Measurements from ENCODE around the gene IFT43. TPM values are rescaled to one million over a fixed set of nuclear protein-coding genes. Genes with fewer than 3 reads are reported as not detected.
A peak's percentile ranks its signal among the peaks of the same experiment; 100 is the strongest.

The IFT43 gene
- total RNA-seq, 1 experiment from 2014 or later: 18.6 TPM

- Mint-ChIP-seq H3K4me1 (peaks cover 18 to 41% of the 10 kb centered on the region in 2 experiments), H3K27me3 (ENCODE audit: low read depth) (peaks cover 90% of the 10 kb centered on the region), H3K27ac (no peak overlapping the region), H3K4me3 (no peak overlapping the region), H3K9me3 (peaks cover 0 to 2% of the 10 kb centered on the region in 2 experiments; a peak in 2 of 5 replicates), H3K36me3 (ENCODE audit: insufficient read depth in 1 of 3, low read depth in 3 of 3) (no peaks in the 10 kb centered on the region)
- H3K4ac ChIP-seq (ENCODE audit: low read depth, low read length): no peak overlapping the region
- H3K27me3 ChIP-seq (ENCODE audit: insufficient read depth, low read length): peaks cover 5% of the 10 kb centered on the region
- peak; percentile 42 for DNase-seq
- H2BK15ac ChIP-seq (ENCODE audit: low read depth, low read length): no peak overlapping the region
- H2BK20ac ChIP-seq (ENCODE audit: low read depth, low read length, poor library complexity, severe bottlenecking): no peak overlapping the region
- H2AK5ac ChIP-seq (ENCODE audit: insufficient read length, low read length): no peak overlapping the region
- peaks cover 2% of the 10 kb centered on the region for H3K23me2 ChIP-seq (ENCODE audit: insufficient read length, low read depth, low read length, poor library complexity, severe bottlenecking)
- no peak for TF ChIP-seq CTCF (conservative IDR thresholded peaks at IDR 0.05)
- no peaks in the 10 kb centered on the region for H3K9me3 ChIP-seq (ENCODE audit: control insufficient read depth, low read depth, low read length)
- H3K27ac ChIP-seq (ENCODE audit: insufficient read length, low read depth, low read length): no peak overlapping the region
- no peak overlapping the region for H2BK120ac ChIP-seq (ENCODE audit: low read depth, low read length, poor library complexity, severe bottlenecking)
- H3K56ac ChIP-seq (ENCODE audit: insufficient read length, low read depth, low read length): no peak overlapping the region
- peaks cover 2% of the 10 kb centered on the region for H4K20me1 ChIP-seq (ENCODE audit: control insufficient read depth, insufficient read depth, insufficient read length)
- H3K14ac ChIP-seq (ENCODE audit: insufficient read depth, low read length): no peak overlapping the region
- H2AFZ ChIP-seq (ENCODE audit: low read length): no peak overlapping the region
- H4K5ac ChIP-seq (ENCODE audit: insufficient read length, low read depth, low read length): no peak overlapping the region
- no peak overlapping the region for H4K91ac ChIP-seq (ENCODE audit: insufficient read length, low read depth, low read length)
- H2BK5ac ChIP-seq (ENCODE audit: insufficient read length, low read length): no peak overlapping the region
- no peak overlapping the region for H3T11ph ChIP-seq (ENCODE audit: low read length)
- no peaks in the 10 kb centered on the region for H3K79me2 ChIP-seq (ENCODE audit: insufficient read depth, low read length)
- H3K79me1 ChIP-seq (ENCODE audit: insufficient read depth, low read depth, low read length, poor library complexity, severe bottlenecking): no peaks in the 10 kb centered on the region
- WGBS (ENCODE audit: extremely low coverage, insufficient read length, low lambda C conversion rate): no CpG with 5 or more reads among the region's 4 CpGs
- no peak overlapping the region for H4K8ac ChIP-seq (replicated peaks; ENCODE audit: insufficient read length, low read depth, low read length)
- no peak overlapping the region for H2BK12ac ChIP-seq (ENCODE audit: insufficient read length, low read depth, low read length)
- H3K4me2 ChIP-seq (ENCODE audit: insufficient read depth, insufficient read length, low read length): no peak overlapping the region
- no peaks in the 10 kb centered on the region; the same call in 1 of the 2 replicates for H3K4me1 ChIP-seq (ENCODE audit: insufficient read depth, low read length)
- no peak overlapping the region for H3K23ac ChIP-seq (ENCODE audit: insufficient read length, low read depth, low read length)
- H3K18ac ChIP-seq (ENCODE audit: insufficient read length, low read depth, low read length): no peak overlapping the region
- H3K9ac ChIP-seq (ENCODE audit: extremely low read depth, insufficient read length, low read length): no peak overlapping the region
Observed at GRCh38 chr14:76133103-76133502, 147.5 kb downstream of the IFT43 start.

Other genes starting within 250 kb of the IFT43 start
- gene TGFB3, start 3.8 kb upstream of the IFT43 start, total RNA-seq (2021): 0.20 and 0.37 TPM in 2 replicates
- gene GPATCH2L, start 166.2 kb downstream of the IFT43 start, total RNA-seq (2021): 76.7 and 77.2 TPM in 2 replicates